ENCODE measurements around the gene ZNF770. TPM values are rescaled to one million over a fixed set of nuclear protein-coding genes. Genes with fewer than 3 reads are reported as not detected.

Gene ZNF770, protein sequence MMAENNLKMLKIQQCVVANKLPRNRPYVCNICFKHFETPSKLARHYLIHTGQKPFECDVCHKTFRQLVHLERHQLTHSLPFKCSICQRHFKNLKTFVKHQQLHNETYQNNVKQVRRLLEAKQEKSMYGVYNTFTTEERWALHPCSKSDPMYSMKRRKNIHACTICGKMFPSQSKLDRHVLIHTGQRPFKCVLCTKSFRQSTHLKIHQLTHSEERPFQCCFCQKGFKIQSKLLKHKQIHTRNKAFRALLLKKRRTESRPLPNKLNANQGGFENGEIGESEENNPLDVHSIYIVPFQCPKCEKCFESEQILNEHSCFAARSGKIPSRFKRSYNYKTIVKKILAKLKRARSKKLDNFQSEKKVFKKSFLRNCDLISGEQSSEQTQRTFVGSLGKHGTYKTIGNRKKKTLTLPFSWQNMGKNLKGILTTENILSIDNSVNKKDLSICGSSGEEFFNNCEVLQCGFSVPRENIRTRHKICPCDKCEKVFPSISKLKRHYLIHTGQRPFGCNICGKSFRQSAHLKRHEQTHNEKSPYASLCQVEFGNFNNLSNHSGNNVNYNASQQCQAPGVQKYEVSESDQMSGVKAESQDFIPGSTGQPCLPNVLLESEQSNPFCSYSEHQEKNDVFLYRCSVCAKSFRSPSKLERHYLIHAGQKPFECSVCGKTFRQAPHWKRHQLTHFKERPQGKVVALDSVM
- total RNA-seq (2021) = 25.9 and 34.0 TPM in 2 replicates
- percentile 95 among the genes with signal in this experiment for Bru-seq, nascent RNA
- percentile 98 among the genes with signal in this experiment for BruChase-seq, experiment 1, labeled RNA remaining after a 2-hour chase
- BruChase-seq, experiment 2, labeled RNA remaining after a 6-hour chase = percentile 97 among the genes with signal in this experiment
- long read RNA-seq, full-length matches to known transcripts = 2 of 15 reads
- long read RNA-seq, partial matches to known transcripts = 0 of 15 reads
- long read RNA-seq, other reads (novel, unspliced or antisense) = 13 of 15 reads

DNA sequence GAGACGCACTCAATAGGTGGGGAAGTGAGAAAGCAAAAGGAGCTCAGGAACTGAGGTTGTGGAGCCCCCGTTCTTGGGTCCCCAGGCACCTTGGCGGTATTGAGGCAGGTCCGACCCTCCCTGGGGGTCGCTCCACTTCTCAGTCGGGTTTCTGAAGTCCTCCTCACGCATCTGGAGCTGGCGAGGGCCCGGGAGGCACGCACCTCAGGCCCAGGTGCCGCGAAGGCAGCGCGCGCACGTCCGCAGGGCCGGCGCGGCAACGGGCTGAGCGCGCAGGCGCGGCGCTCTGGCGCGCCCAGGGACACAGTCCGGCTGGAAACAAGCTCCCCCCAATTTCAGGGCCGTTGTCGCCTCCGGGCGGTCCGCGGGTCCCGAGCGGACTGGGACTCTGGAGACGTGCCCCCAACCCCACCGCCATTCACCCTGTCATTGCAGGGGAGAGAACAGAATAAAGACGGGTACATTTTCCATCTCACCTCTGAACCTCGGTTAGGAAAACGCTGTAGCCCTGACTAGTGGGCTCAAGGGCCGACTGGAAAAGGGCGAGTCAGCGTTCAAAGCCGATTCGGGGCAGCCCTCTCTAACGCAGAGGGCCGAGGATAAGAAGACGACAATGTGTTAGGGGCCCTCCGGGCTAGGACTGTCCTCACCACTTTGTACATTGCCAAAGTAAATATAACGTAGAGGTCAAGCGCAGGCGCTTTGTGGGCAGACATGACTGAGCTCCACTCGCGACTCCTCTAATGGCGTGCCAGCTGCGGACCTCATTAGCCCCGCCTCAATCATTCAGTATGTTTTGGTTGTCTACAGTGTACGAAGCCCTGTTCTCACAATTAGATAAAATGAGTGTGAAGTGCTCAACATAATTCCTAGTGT lies at the start of gene ZNF770:
ZNF770 (minus strand) TSS at position 261 of the 876 bp plus-strand sequence. CDS start 4,853 bp downstream, outside the sequence.
- no peak for TF ChIP-seq EZH2 (IDR thresholded peaks at IDR 0.05; ENCODE audit: low read depth)
- TF ChIP-seq, protein P1, sequence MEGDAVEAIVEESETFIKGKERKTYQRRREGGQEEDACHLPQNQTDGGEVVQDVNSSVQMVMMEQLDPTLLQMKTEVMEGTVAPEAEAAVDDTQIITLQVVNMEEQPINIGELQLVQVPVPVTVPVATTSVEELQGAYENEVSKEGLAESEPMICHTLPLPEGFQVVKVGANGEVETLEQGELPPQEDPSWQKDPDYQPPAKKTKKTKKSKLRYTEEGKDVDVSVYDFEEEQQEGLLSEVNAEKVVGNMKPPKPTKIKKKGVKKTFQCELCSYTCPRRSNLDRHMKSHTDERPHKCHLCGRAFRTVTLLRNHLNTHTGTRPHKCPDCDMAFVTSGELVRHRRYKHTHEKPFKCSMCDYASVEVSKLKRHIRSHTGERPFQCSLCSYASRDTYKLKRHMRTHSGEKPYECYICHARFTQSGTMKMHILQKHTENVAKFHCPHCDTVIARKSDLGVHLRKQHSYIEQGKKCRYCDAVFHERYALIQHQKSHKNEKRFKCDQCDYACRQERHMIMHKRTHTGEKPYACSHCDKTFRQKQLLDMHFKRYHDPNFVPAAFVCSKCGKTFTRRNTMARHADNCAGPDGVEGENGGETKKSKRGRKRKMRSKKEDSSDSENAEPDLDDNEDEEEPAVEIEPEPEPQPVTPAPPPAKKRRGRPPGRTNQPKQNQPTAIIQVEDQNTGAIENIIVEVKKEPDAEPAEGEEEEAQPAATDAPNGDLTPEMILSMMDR (conservative IDR thresholded peaks at IDR 0.05) = no peak
- POLR2A ChIA-PET (ENCODE audit: unreplicated experiment) = interaction anchor here (0.5 to 2.0 kb wide), 6 partner anchors 12 to 1343 kb away, joined by 3 to 24 read pairs (median 8); partner anchors contain the start of gene AQR
- H4K20me1 ChIP-seq (ENCODE audit: insufficient read depth) = peaks cover 14% of the 10 kb centered on the region
- intact Hi-C loops (cut with micrococcal nuclease; ENCODE audit: unreplicated experiment) = loop anchor here (1.0 to 5.0 kb wide), 3 partner anchors 19 to 89 kb away; partner anchors contain the start of gene AQR
- H3K79me2 ChIP-seq (ENCODE audit: low read depth) = peaks cover 45% of the 10 kb centered on the region
- H3K27me3 ChIP-seq (ENCODE audit: insufficient read depth, low read depth) = no peaks in the 10 kb centered on the region
- BruUV-seq (replicated peaks) = TSS peak; percentile 77
- peaks cover 14% of the 10 kb centered on the region; the same call in 1 of the 2 replicates for H3F3A ChIP-seq (ENCODE audit: insufficient read depth, low read depth)
- H3K4me3 ChIP-seq = peak within 1 kb of the TSS; percentile 93
- H2AFZ ChIP-seq = peak within 1 kb of the TSS; percentile 98
- peaks cover 45% of the 10 kb centered on the region for H3K4me1 ChIP-seq (replicated peaks; ENCODE audit: insufficient read depth)
- H3K9me2 ChIP-seq (ENCODE audit: insufficient read depth) = no peaks in the 10 kb centered on the region
- H3K27ac ChIP-seq = peak within 1 kb of the TSS; percentile 79
- peaks cover 4% of the 10 kb centered on the region; the same call in 1 of the 2 replicates for H3K36me3 ChIP-seq (ENCODE audit: low read depth)
- H3K4me2 ChIP-seq = peak within 1 kb of the TSS; percentile 96
- CTCF ChIA-PET = interaction anchor here (1.1 to 1.7 kb wide), 2 partner anchors 19 to 32 kb away, joined by 4 to 7 read pairs; partner anchors contain the start of gene AQR
- H3K9me3 ChIP-seq (ENCODE audit: insufficient read depth, low read depth) = no peaks in the 10 kb centered on the region
- DNase-seq = peak; percentile 53 to 74

DNA sequence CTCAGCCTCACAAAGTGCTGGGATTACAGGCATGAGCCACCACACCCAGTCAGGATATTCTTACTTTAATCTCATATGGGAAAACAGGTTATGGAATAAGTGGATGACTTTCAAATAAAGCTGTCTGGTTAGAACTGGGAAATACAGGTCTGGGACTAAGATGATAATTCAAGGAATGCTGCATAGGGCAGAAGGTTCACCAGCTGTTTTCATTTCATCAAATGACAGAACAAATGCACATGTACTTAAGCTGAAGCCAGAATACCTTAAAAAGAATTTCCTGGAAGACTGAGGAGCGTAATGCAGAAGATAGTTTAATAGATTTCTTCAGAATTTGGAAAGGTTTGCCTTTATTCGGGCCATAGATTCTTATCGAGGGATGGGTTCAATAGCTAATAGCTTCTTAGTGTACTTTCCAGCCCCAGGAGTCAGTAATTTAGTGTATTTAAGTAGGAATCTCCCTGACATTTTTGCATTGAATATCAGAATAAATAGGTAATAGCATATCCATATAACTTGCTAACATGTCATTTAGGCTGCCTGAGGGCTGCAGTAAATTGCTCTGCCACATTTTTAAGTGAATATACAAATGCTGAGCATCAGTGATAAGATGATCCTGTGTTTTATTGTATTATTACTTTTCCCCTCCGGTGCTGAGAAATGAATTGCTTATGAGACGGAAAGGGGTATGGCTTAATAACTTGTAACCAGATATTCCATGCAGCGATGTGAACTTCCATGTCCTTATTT lies 40.3 kb upstream of the ZNF770 start:
- TF ChIP-seq, protein P1 (conservative IDR thresholded peaks at IDR 0.05) = no peak
- TF ChIP-seq EZH2 (IDR thresholded peaks at IDR 0.05; ENCODE audit: low read depth) = no peak
- H3K27me3 ChIP-seq (ENCODE audit: insufficient read depth, low read depth) = no peaks in the 10 kb centered on the region
- H3K4me1 ChIP-seq (replicated peaks; ENCODE audit: insufficient read depth) = peaks cover 8% of the 10 kb centered on the region
- POLR2A ChIA-PET (ENCODE audit: unreplicated experiment) = no interaction called here
- no peaks in the 10 kb centered on the region for H3K9me2 ChIP-seq (ENCODE audit: insufficient read depth)
- no peak for DNase-seq
- H3K36me3 ChIP-seq (ENCODE audit: low read depth) = no peaks in the 10 kb centered on the region
- no TSS peak for BruUV-seq (replicated peaks)
- no peaks in the 10 kb centered on the region for H4K20me1 ChIP-seq (ENCODE audit: insufficient read depth)
- H2AFZ ChIP-seq = no peak overlapping the region
- CTCF ChIA-PET = no interaction called here
- no peak overlapping the region for H3K4me3 ChIP-seq
- H3F3A ChIP-seq (ENCODE audit: insufficient read depth, low read depth) = no peaks in the 10 kb centered on the region
- no peak overlapping the region for H3K27ac ChIP-seq
- no peak overlapping the region for H3K4me2 ChIP-seq
- H3K9me3 ChIP-seq (ENCODE audit: insufficient read depth, low read depth) = no peaks in the 10 kb centered on the region
- intact Hi-C loops (cut with micrococcal nuclease; ENCODE audit: unreplicated experiment) = no loop called here
- H3K79me2 ChIP-seq (ENCODE audit: low read depth) = no peaks in the 10 kb centered on the region

All from PC-9 (cell line).